K562 (cell line): ENCODE results near the gene AXIN2. TPM values are rescaled to one million over a fixed set of nuclear protein-coding genes. Genes with fewer than 3 reads are reported as not detected.

Experiments used
- ATAC-seq: fragments of 200-7000 bp; cut with Tn5 transposase; 3 replicates; pipeline ENCODE4 v1.9.1; 2020; ENCODE audit warnings: moderate library complexity
- BruUV-seq: library from RNA; stranded (reverse); fragments of 400-500 nt; replicated peaks from 2 replicates; lab custom pipeline; 2021; lab: Mats Ljungman, UMichigan
- CTCF ChIA-PET: fragments of 300-600 bp; formaldehyde crosslinking; extraction: SDS; loops from one replicate; lab custom pipeline; 2021; ENCODE audit warnings: low intra/inter-chr PET ratio; lab: Yijun Ruan, JAX
- POLR2A ChIA-PET: fragments of 300-600, 350-650 bp; sonication (Branson Sonifier 250); formaldehyde crosslinking; extraction: SDS; loops from one replicate; lab custom pipeline; 2021; ENCODE audit warnings: antibody characterized with exemption, inconsistent platforms; lab: Yijun Ruan, JAX
- DNase-seq, 4 experiments: peaks; one replicate each; pipeline versions ENCODE4 v3.0.0 to v3.0.0-alpha.2; 2011 to 2018; ENCODE audit warnings: low spot score in 3 of 4, mixed read lengths in 3 of 4; ENCODE audit errors: extremely low read depth in 1 of 4
- FAIRE-seq: peaks from 2 replicates; lab custom pipeline; 2011; peaks lifted over from hg19 to GRCh38; lab: Jason Lieb, UNC
- H2AFZ ChIP-seq: 2 replicates; pipeline ENCODE4 v1.6.0; 2011; ENCODE audit warnings: low read depth, low read length, control low read depth, inconsistent platforms
- H3K27ac ChIP-seq: fragments of 200-600 bp; 3 replicates; pipeline ENCODE4 v1.8.0; 2011; ENCODE audit warnings: low read depth, mild to moderate bottlenecking, control low read depth, inconsistent platforms, low read length, moderate library complexity, mixed read lengths; ENCODE audit errors: extremely low read depth
- H3K27me3 ChIP-seq, 2 experiments: fragments of 300-600 bp in 1 of 2; 2 replicates in 1 of 2; 3 replicates in 1 of 2; pipeline versions ENCODE4 v1.6.0 to v1.8.0; 2011; ENCODE audit warnings: inconsistent platforms in 2 of 2, low read length in 2 of 2, mild to moderate bottlenecking in 1 of 2, mixed read lengths in 1 of 2, moderate library complexity in 1 of 2; ENCODE audit not compliant: control insufficient read depth in 2 of 2, insufficient read depth in 2 of 2
- H3K36me3 ChIP-seq: fragments of 300-600 bp; 3 replicates; pipeline ENCODE4 v1.8.0; 2011; ENCODE audit warnings: mild to moderate bottlenecking, low read length, inconsistent platforms; ENCODE audit not compliant: control insufficient read depth, insufficient read depth
- H3K4me1 ChIP-seq, 2 experiments: fragments of 200-600 bp in 1 of 2; replicated peaks in 1 of 2; 2 replicates in 1 of 2; 3 replicates in 1 of 2; pipeline versions ENCODE4 v1.5.1 to v1.8.0; 2011; ENCODE audit warnings: inconsistent platforms in 2 of 2, low read length in 2 of 2, mild to moderate bottlenecking in 1 of 2, mixed read lengths in 1 of 2, moderate library complexity in 1 of 2; ENCODE audit not compliant: control insufficient read depth in 2 of 2, insufficient read depth in 2 of 2
- H3K4me2 ChIP-seq: 2 replicates; pipeline ENCODE4 v1.6.1; 2011; ENCODE audit warnings: low read length, control low read depth, inconsistent platforms, mixed read lengths; ENCODE audit not compliant: insufficient read depth
- H3K4me3 ChIP-seq: fragments of 200-600 bp; sonication (generic), shearing (Covaris generic); 2 replicates; pipeline ENCODE4 v1.5.1; 2016; ENCODE audit warnings: control low read depth, inconsistent platforms
- H3K79me2 ChIP-seq: fragments of 200-600 bp; 3 replicates; pipeline ENCODE4 v1.8.0; 2011; ENCODE audit warnings: low read length, inconsistent platforms; ENCODE audit not compliant: control insufficient read depth, insufficient read depth
- H3K9ac ChIP-seq, 2 experiments: 2 replicates each; pipeline versions ENCODE4 v1.6.0 to v1.6.1; 2011; ENCODE audit warnings: low read depth in 2 of 2, low read length in 2 of 2, control low read depth in 1 of 2, inconsistent platforms in 1 of 2, mild to moderate bottlenecking in 1 of 2, mixed read lengths in 1 of 2; ENCODE audit not compliant: insufficient read depth in 1 of 2
- H3K9me1 ChIP-seq: one replicate; pipeline ENCODE4 v1.6.0; 2011; ENCODE audit warnings: inconsistent platforms, mild to moderate bottlenecking, low read length, moderate library complexity; ENCODE audit not compliant: control insufficient read depth, insufficient read depth
- H3K9me3 ChIP-seq: replicated peaks from 2 replicates; pipeline ENCODE4 v1.5.1; 2011; ENCODE audit warnings: low read depth, low read length, inconsistent platforms; ENCODE audit not compliant: control insufficient read depth, insufficient read depth
- H4K20me1 ChIP-seq: replicated peaks from 2 replicates; pipeline ENCODE4 v1.6.1; 2011; ENCODE audit warnings: low read length, inconsistent platforms, mixed read lengths; ENCODE audit not compliant: control insufficient read depth, insufficient read depth
- ZMIZ1 ChIP-seq, 2 experiments: fragments of 150-350 bp in 1 of 2; IDR thresholded peaks; 2 replicates each; pipeline ENCODE4 v1.6.1; 2012 to 2016; ENCODE audit warnings: low read depth in 2 of 2, low read length in 2 of 2, mild to moderate bottlenecking in 1 of 2, moderate library complexity in 1 of 2
- WGBS: fragments of 100-300 bp; shearing (Covaris generic); methylation state at CpG from one replicate; pipeline ENCODE4 v1.1.6; 2016; ENCODE audit warnings: low coverage, mixed read lengths; ENCODE audit not compliant: insufficient coverage; ENCODE audit errors: missing lambda C conversion rate; 5-methylcytosine and 5-hydroxymethylcytosine counted together
- in situ Hi-C: fragments of 300-500 bp; cut with MboI; formaldehyde crosslinking; loops from 4 replicates; pipeline ENCODE4 v1.15.0; 2018; ENCODE audit warnings: inconsistent platforms, mixed read lengths
- intact Hi-C: fragments of 100-400 bp; cut with micrococcal nuclease; formaldehyde crosslinking; loops from 2 replicates; pipeline ENCODE4 v1.14.2; 2022
- polyA plus RNA-seq, 8 experiments: library from polyadenylated mRNA; depleted of rRNA in 4 of 8; stranded (reverse) in 5 of 8; unstranded in 3 of 8; fragments of >200 nt; fragmentation: Nextera tagmentation in 2 of 8; fragmentation: Illumina TruSeq in 1 of 8; extraction: Ambion mirVana in 2 of 8; extraction: Trizol in 1 of 8; gene quantifications; 2 replicates each; pipeline versions ENCODE4 v1.2.1 to v1.2.3, GENCODE V29; 2011 to 2014; ENCODE audit warnings: inconsistent platforms in 1 of 8, missing spikeins in 1 of 8
- total RNA-seq, 7 experiments: library from RNA; depleted of rRNA in 6 of 7; stranded (reverse); fragments of >200 nt in 6 of 7; fragmentation: Illumina TruSeq in 2 of 7; extraction: Trizol in 2 of 7; gene quantifications; 2 replicates each; pipeline versions ENCODE4 v1.2.1 to v1.2.3, GENCODE V29; 2011 to 2021; ENCODE audit warnings: low replicate concordance in 1 of 7

Gene AXIN2
- total and polyA plus RNA-seq, 9 of the 15 experiments (the other 6 are each of a cell fraction or from before 2014, with no cell fraction given) = 0.21 to 3.3 (median 1.2) TPM

- ATAC-seq = no peak
- 0% methylated on average over 1 of the region's 1 CpG for WGBS
- BruUV-seq = no TSS peak
Observed at GRCh38 chr17:65598746-65599145, 37.3 kb upstream of the AXIN2 start.

More at GRCh38 chr17:65598746-65599145, 37.3 kb upstream of the AXIN2 start:
- Histone ChIP-seq H3K9me3 (no peaks in the 10 kb centered on the region), H3K27me3 (peaks cover 9 to 22% of the 10 kb centered on the region in 2 experiments; a peak in 4 of 5 replicates), H3K9me1 (no peaks in the 10 kb centered on the region), H3K4me1 (no peaks in the 10 kb centered on the region), H3K4me2 (no peak overlapping the region), H3K27ac (no peak overlapping the region), H3K36me3 (no peaks in the 10 kb centered on the region), H3K79me2 (no peaks in the 10 kb centered on the region), H3K4me3 (no peak overlapping the region), H3K9ac (no peak overlapping the region), H2AFZ (no peak overlapping the region), H4K20me1 (no peaks in the 10 kb centered on the region)
- no peak for DNase-seq
- FAIRE-seq = no peak
- no peak for TF ChIP-seq ZMIZ1 (IDR thresholded peaks at IDR 0.05; ENCODE audit: low read depth in 2 of 2, low read length in 2 of 2)
- in situ Hi-C loops = no loop called here
- intact Hi-C loops = no loop called here
- ChIA-PET CTCF (no interaction called here), POLR2A (no interaction called here)
